T-cell (primary cell): Measurements from ENCODE around the gene BRI3BP. TPM values are rescaled to one million over a fixed set of nuclear protein-coding genes. Genes with fewer than 3 reads are reported as not detected.

Source experiments
- ATAC-seq, 4 experiments: fragments of 200-7000 bp in 3 of 4; fragments of 150-1000 bp in 1 of 4; cut with Tn5 transposase; replicated peaks in 1 of 4; 1 replicate in 3 of 4; 2 replicates in 1 of 4; pipeline ENCODE4 v1.10.0; 2021; ENCODE audit warnings: moderate library complexity in 3 of 4, mild to moderate bottlenecking in 2 of 4, moderate number of reproducible peaks in 1 of 4
- CTCF ChIA-PET, 2 donors: fragments of 300-600 bp; sonication (Branson Sonifier 250); formaldehyde crosslinking; loops; one replicate each; lab custom pipeline; 2022; ENCODE audit warnings: antibody characterized with exemption in 2 of 2; lab: Charles Lee
- POLR2A ChIA-PET, 2 donors: fragments of 300-600 bp; sonication (Branson Sonifier 250); formaldehyde crosslinking; loops; one replicate each; lab custom pipeline; 2022; ENCODE audit warnings: antibody characterized with exemption in 2 of 2; lab: Charles Lee
- DNase-seq, 35 experiments: peaks; one replicate each; pipeline versions ENCODE4 v3.0.0 to v3.0.0-alpha.2; 2013 to 2023
- H3K27ac ChIP-seq: one replicate; pipeline ENCODE4 v1.5.1; 2013; ENCODE audit warnings: low read length
- H3K27me3 ChIP-seq, 2 experiments: replicated peaks in 1 of 2; 1 replicate in 1 of 2; 2 replicates in 1 of 2; pipeline versions ENCODE4 v1.6.1 to v1.7.0; 2013; ENCODE audit warnings: low read length in 1 of 2, mixed read lengths in 1 of 2; ENCODE audit not compliant: control insufficient read depth in 2 of 2, insufficient read depth in 2 of 2; ENCODE audit errors: extremely low read depth in 1 of 2
- H3K36me3 ChIP-seq, 2 donors: 1 replicate in 1 of 2; 2 replicates in 1 of 2; pipeline versions ENCODE4 v1.6.1 to v1.7.0; 2013; ENCODE audit warnings: low read length in 1 of 2; ENCODE audit not compliant: control insufficient read depth in 2 of 2, insufficient read depth in 1 of 2; ENCODE audit errors: extremely low read depth in 1 of 2
- H3K4me1 ChIP-seq, 2 experiments: 1 replicate in 1 of 2; 2 replicates in 1 of 2; pipeline versions ENCODE4 v1.6.1 to v1.7.0; 2013; ENCODE audit warnings: low read length in 2 of 2, mixed read lengths in 1 of 2; ENCODE audit not compliant: insufficient read depth in 2 of 2, control insufficient read depth in 1 of 2; ENCODE audit errors: extremely low read depth in 1 of 2
- H3K4me3 ChIP-seq, 2 donors: 1 replicate in 1 of 2; 2 replicates in 1 of 2; pipeline versions ENCODE4 v1.5.1 to v1.7.0; 2013; ENCODE audit warnings: mild to moderate bottlenecking in 2 of 2, low read length in 1 of 2, moderate library complexity in 1 of 2; ENCODE audit not compliant: control insufficient read depth in 1 of 2; ENCODE audit errors: extremely low read depth in 1 of 2
- H3K9me3 ChIP-seq: 2 replicates; pipeline ENCODE4 v1.7.0; 2013
- H3K27ac Mint-ChIP-seq, 2 donors: one replicate each; pipeline ENCODE4 v1.8.0; 2020 to 2021; ENCODE audit warnings: mild to moderate bottlenecking in 2 of 2, mixed read lengths in 2 of 2
- H3K27me3 Mint-ChIP-seq, 2 donors: one replicate each; pipeline ENCODE4 v1.8.0; 2021 to 2022; ENCODE audit warnings: mixed read lengths in 2 of 2
- H3K36me3 Mint-ChIP-seq: one replicate; pipeline ENCODE4 v1.8.0; 2021; ENCODE audit warnings: mixed read lengths
- H3K4me1 Mint-ChIP-seq, 3 donors: one replicate each; pipeline ENCODE4 v1.8.0; 2020 to 2022; ENCODE audit warnings: mixed read lengths in 3 of 3, mild to moderate bottlenecking in 1 of 3
- H3K4me3 Mint-ChIP-seq, 3 donors: one replicate each; pipeline ENCODE4 v1.8.0; 2020 to 2022; ENCODE audit warnings: mild to moderate bottlenecking in 3 of 3, mixed read lengths in 3 of 3, moderate library complexity in 3 of 3
- H3K9me3 Mint-ChIP-seq, 3 donors: one replicate each; pipeline ENCODE4 v1.8.0; 2020 to 2022; ENCODE audit warnings: mixed read lengths in 3 of 3
- WGBS: methylation state at CpG from one replicate; pipeline ENCODE4 v1.1.5; 2013; ENCODE audit warnings: missing lambda C conversion rate; ENCODE audit not compliant: insufficient coverage; 5-methylcytosine and 5-hydroxymethylcytosine counted together
- total RNA-seq, 35 experiments: library from RNA in 6 of 35; stranded (reverse) in 6 of 35; fragments of 120-200 nt in 1 of 35; gene quantifications; one replicate each; pipeline versions ENCODE4 v1.2.1 to v1.2.4 and lab custom pipeline; 2013 to 2026

The BRI3BP gene
- total RNA-seq, 5 donors from 2014 or later (not counting 1 experiment from before 2014, with no cell fraction given) = 4.8 to 8.1 (median 7.0) TPM

DNA sequence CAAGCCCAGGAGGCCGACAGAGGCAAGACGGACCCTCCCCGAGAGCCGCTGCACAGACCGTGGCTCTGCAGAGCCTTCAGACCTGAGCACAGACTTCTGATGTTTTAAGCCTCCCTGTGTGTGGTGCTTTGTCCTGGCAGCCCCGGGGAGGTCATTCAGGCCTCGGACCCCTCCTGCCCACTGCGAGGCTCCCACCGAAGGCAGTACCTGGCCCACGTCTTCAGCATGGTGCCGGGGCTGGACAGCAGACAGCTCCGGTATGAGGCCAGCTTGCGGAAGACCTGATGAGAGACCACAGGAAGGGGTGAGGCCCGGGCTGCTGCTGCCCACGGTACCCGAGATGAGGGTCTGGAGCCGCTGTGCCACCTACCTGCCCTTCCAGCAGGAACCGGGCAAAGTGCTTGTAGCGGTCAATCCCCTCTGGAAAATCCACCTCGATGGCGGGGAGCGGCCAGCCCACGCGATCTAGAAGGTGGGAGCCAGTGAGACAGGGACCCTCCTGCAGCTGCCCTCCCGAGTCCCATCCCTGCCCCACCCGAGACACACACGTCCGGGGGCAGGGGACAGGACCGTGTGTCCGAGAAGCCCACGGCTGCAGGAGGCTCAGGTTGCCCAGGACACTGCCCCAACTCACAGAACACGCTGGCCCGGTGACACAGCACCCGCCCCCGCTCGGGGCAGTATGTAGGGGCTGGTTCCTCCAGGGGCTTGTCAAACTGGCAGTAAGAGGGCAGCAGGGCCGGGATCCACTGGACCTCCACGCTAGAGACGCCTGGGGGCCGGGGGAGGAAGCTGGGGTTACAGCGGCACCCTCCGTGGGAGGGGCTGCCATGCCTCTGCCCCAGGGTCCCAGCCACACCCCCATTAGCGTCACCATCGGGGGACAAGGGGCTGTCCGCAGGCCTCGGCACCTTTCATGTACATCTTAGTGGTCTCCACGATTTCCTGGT, 43.4 kb upstream of the BRI3BP start:
- H3K4me1 Mint-ChIP-seq = no peaks in the 10 kb centered on the region
- H3K36me3 ChIP-seq = peaks cover 29 to 51% of the 10 kb centered on the region in 2 donors

DNA sequence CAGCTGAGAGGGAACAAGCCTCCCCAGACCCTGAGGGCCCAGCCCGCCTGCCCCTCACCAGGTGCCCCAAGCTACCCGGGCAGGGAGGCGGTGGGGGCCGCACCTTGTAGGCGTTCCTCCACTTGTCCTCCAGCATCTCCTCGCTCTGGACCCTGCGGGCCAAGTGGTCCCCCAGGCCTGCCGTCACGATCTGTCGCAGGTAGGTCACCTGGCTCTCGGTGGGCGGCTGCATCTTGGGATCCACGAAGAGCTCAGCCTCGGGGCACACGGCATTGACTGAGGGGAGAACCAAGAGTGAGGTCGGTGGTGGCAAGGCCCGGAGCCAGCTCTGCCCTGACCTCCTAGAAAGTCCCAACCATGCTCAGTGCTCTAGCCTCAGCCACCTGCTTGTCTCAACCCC, 41.1 kb upstream of the BRI3BP start:
- peaks cover 43% of the 10 kb centered on the region for H3K36me3 Mint-ChIP-seq
- POLR2A ChIA-PET = no interaction called here
- DNase-seq (no peak), ATAC-seq (no peak)
- H3K9me3 Mint-ChIP-seq = no peaks in the 10 kb centered on the region
- CTCF ChIA-PET = no interaction called here
- 99% methylated on average over 14 of the region's 17 CpGs for WGBS
- H3K27me3 Mint-ChIP-seq = no peaks in the 10 kb centered on the region
- Histone ChIP-seq H3K27me3 (no peaks in the 10 kb centered on the region), H3K4me1 (no peaks in the 10 kb centered on the region), H3K36me3 (peaks cover 39 to 63% of the 10 kb centered on the region in 2 donors), H3K27ac (no peak overlapping the region), H3K4me3 (no peak overlapping the region), H3K9me3 (no peaks in the 10 kb centered on the region)
- H3K27ac Mint-ChIP-seq = no peak overlapping the region
- H3K4me1 Mint-ChIP-seq = no peaks in the 10 kb centered on the region
- no peak overlapping the region for H3K4me3 Mint-ChIP-seq

More for the DNA sequence above, 43.4 kb upstream of the BRI3BP start:
- Mint-ChIP-seq H3K9me3 (no peaks in the 10 kb centered on the region), H3K36me3 (peaks cover 41% of the 10 kb centered on the region), H3K4me3 (no peak overlapping the region), H3K27ac (no peak overlapping the region), H3K27me3 (no peaks in the 10 kb centered on the region)
- DNase-seq (no peak), ATAC-seq (no peak)
- Histone ChIP-seq H3K27me3 (no peaks in the 10 kb centered on the region), H3K9me3 (no peaks in the 10 kb centered on the region), H3K4me1 (no peaks in the 10 kb centered on the region), H3K27ac (no peak overlapping the region), H3K4me3 (no peak overlapping the region)
- ChIA-PET CTCF (no interaction called here), POLR2A (no interaction called here)
- 95% methylated on average over 38 of the region's 47 CpGs for WGBS

DNA sequence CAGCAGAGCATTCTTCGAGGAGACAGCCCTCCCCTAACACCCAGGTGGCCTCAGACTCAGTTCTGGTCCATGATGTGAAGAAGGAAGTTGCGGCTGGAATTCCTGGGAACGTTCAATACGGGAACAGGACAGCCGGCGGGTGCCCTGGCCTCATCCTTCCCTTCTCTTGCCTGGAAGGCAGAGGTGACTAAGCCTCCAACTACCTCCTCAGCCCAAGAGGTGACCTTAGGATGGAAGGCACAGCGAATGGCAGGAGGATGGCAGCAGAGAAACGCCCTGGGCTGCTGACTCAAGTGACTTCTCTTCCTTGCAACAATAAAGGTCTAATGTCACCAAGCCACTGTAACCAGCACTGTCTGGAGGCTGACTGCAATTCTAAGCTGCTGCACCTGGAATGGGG, 40.6 kb upstream of the BRI3BP start:
- ChIA-PET POLR2A (no interaction called here), CTCF (interaction anchor here in 1 of 2 donors (0.6 kb wide), 1 partner anchor 1207 kb away, joined by 3 read pairs; no protein-coding TSS in a partner anchor)
- 95% methylated on average over 3 of the region's 8 CpGs for WGBS
- Histone ChIP-seq H3K36me3 (peaks cover 39 to 61% of the 10 kb centered on the region in 2 donors), H3K4me3 (no peak overlapping the region), H3K4me1 (no peaks in the 10 kb centered on the region), H3K9me3 (no peaks in the 10 kb centered on the region), H3K27me3 (no peaks in the 10 kb centered on the region), H3K27ac (no peak overlapping the region)
- Mint-ChIP-seq H3K4me3 (no peak overlapping the region), H3K27me3 (no peaks in the 10 kb centered on the region), H3K36me3 (peaks cover 47% of the 10 kb centered on the region), H3K4me1 (no peaks in the 10 kb centered on the region), H3K9me3 (no peaks in the 10 kb centered on the region), H3K27ac (no peak overlapping the region)
- no peak for ATAC-seq
- no peak for DNase-seq

DNA sequence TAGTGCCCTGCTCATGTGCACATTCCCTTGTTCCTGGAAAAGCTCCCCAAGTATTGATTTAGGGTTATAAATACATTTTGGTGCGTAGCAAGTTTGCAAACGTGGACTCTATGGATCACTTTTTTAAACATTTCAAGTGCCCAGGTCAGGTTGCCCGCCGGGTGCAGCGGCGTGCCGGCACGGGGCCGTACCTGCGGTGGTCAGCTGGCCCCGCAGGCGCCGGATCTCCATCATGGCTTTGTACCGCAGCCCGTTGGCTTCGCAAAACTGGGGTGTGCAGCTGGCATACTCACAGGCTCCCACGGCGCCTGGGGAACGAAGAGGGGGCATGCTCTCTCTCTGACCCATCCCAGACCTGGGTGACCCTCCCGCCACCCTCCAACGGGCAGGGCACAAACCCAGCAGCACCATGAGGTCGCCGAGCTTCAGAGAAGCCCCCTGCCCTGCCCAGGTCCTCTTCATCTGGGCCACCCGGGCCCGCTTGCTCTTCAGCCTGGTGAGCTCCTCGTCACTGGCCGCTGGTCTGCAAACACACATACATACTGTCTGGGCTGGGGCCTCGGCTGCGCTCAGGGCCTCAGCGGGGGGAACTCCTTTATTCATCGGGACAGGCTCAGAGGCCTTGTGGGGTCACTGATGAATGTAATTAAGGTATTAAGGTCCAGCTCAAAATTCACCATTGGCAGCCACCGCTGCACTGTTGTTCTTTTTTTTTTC, 39.6 kb upstream of the BRI3BP start:
- H3K4me1 Mint-ChIP-seq = no peaks in the 10 kb centered on the region
- Histone ChIP-seq H3K27ac (no peak overlapping the region), H3K4me3 (no peak overlapping the region), H3K9me3 (no peaks in the 10 kb centered on the region), H3K4me1 (no peaks in the 10 kb centered on the region), H3K36me3 (peaks cover 44 to 55% of the 10 kb centered on the region in 2 donors), H3K27me3 (no peaks in the 10 kb centered on the region)
- no peak overlapping the region for H3K27ac Mint-ChIP-seq
- no peak for ATAC-seq
- CTCF ChIA-PET = interaction anchor here in 1 of 2 donors (0.6 kb wide), 1 partner anchor 1208 kb away, joined by 3 read pairs; no protein-coding TSS in a partner anchor
- no peak for DNase-seq
- over 99% methylated on average over 15 of the region's 32 CpGs for WGBS
- peaks cover 49% of the 10 kb centered on the region for H3K36me3 Mint-ChIP-seq
- POLR2A ChIA-PET = no interaction called here
- no peaks in the 10 kb centered on the region for H3K27me3 Mint-ChIP-seq
- H3K9me3 Mint-ChIP-seq = no peaks in the 10 kb centered on the region
- H3K4me3 Mint-ChIP-seq = no peak overlapping the region

DNA sequence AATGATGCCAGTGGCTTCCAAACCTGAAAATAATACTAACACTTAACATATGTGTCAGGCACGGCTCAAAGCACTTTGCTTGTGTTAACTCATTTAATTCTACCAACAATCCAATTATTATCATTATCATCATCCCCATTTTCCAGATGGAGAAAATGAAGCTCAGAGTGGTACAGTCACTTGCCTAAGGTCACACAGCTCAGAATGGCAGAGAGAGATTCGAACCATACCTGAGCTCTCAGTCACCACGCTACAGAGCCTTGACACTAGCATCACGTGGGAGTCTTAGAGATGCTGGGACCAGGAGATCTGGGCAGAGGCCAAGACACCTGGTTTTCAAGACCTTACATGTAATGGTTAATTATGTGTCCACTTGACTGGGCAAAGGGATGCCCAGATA, 38.7 kb upstream of the BRI3BP start:
- no peak overlapping the region for H3K27ac Mint-ChIP-seq
- Histone ChIP-seq H3K4me3 (no peak overlapping the region), H3K27ac (no peak overlapping the region), H3K4me1 (no peaks in the 10 kb centered on the region), H3K36me3 (peaks cover 46 to 49% of the 10 kb centered on the region in 2 donors), H3K27me3 (no peaks in the 10 kb centered on the region), H3K9me3 (no peaks in the 10 kb centered on the region)
- CTCF ChIA-PET = no interaction called here
- POLR2A ChIA-PET = interaction anchor here in 1 of 2 donors (0.6 kb wide), 1 partner anchor 244 kb away, joined by 5 read pairs; no protein-coding TSS in a partner anchor
- ATAC-seq = no peak
- DNase-seq = no peak
- 94% methylated on average over 4 of the region's 4 CpGs for WGBS
- no peaks in the 10 kb centered on the region for H3K27me3 Mint-ChIP-seq
- H3K9me3 Mint-ChIP-seq = no peaks in the 10 kb centered on the region
- H3K4me1 Mint-ChIP-seq = no peaks in the 10 kb centered on the region
- H3K36me3 Mint-ChIP-seq = peaks cover 47% of the 10 kb centered on the region
- H3K4me3 Mint-ChIP-seq = no peak overlapping the region

DNA sequence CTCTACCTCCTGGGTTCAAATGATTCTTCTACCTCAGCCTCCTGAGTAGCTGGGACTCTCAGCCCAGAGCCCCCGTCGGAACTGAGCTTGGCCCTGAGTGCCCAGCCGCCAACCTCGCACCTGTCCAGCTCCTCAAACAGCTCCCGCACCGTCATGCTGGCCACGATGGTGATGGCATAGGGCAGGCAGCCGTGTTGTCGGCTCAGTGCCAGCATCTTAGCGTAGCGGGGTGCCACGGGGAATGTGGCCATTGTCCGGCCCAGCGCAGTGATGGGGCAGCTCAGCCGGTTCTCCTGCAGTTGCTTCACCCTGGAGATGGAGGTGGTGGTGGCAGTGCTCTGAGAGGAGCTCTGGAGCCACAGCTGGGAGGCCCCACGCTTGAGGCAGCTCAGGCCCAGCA, 36.9 kb upstream of the BRI3BP start:
- no peaks in the 10 kb centered on the region for H3K27me3 ChIP-seq
- Mint-ChIP-seq H3K4me3 (no peak overlapping the region), H3K27ac (no peak overlapping the region), H3K9me3 (no peaks in the 10 kb centered on the region), H3K27me3 (no peaks in the 10 kb centered on the region), H3K4me1 (peaks cover 0 to 2% (median 0%) of the 10 kb centered on the region in 3 donors), H3K36me3 (peaks cover 46% of the 10 kb centered on the region)
- no peaks in the 10 kb centered on the region for H3K4me1 ChIP-seq
- H3K9me3 ChIP-seq = no peaks in the 10 kb centered on the region
- ChIA-PET CTCF (interaction anchor here in 1 of 2 donors (0.5 kb wide), 1 partner anchor 47 kb away, joined by 6 read pairs; no protein-coding TSS in a partner anchor), POLR2A (no interaction called here)
- peaks cover 42 to 49% of the 10 kb centered on the region in 2 donors for H3K36me3 ChIP-seq
- no peak overlapping the region for H3K27ac ChIP-seq
- ATAC-seq (no peak), DNase-seq (no peak)
- WGBS = 98% methylated on average over 16 of the region's 16 CpGs
- no peak overlapping the region for H3K4me3 ChIP-seq
